ENCODE data around the gene HDGFL1. TPM values are rescaled to one million over a fixed set of nuclear protein-coding genes. Genes with fewer than 3 reads are reported as not detected.
A peak's percentile ranks its signal among the peaks of the same experiment; 100 is the strongest.

HDGFL1 gene
- total and polyA plus RNA-seq, 4 donors = not detected

- ATAC-seq (ENCODE audit: insufficient read depth, low FRiP score) = no peak
- peak; percentile 50 to 85 (median 74) for DNase-seq
Measured at GRCh38 chr6:22613695-22614094, 44.3 kb downstream of the HDGFL1 start.

GRCh38 chr6:22614547-22614946 lies 45.2 kb downstream of the HDGFL1 start:
- Histone ChIP-seq H3K4me1 (ENCODE audit: control insufficient read depth in 5 of 5, insufficient read depth in 5 of 5, low read length in 5 of 5) (peaks cover 0 to 18% (median 9%) of the 10 kb centered on the region in 5 donors), H3K27me3 (ENCODE audit: control insufficient read depth in 3 of 3, insufficient read depth in 3 of 3, low read length in 2 of 3) (no peaks in the 10 kb centered on the region), H3K9me3 (ENCODE audit: control insufficient read depth in 4 of 4, insufficient read depth in 3 of 4, low read length in 3 of 4) (peaks cover 0 to 3% (median 1%) of the 10 kb centered on the region in 4 donors), H3K36me3 (ENCODE audit: control insufficient read depth in 4 of 4, insufficient read depth in 4 of 4, low read length in 4 of 4) (no peaks in the 10 kb centered on the region), H3K27ac (ENCODE audit: low read depth in 1 of 2, low read length in 1 of 2) (no peak overlapping the region), H3K9ac (ENCODE audit: insufficient read depth in 1 of 2, low read length in 2 of 2) (no peak overlapping the region), H3K4me3 (no peak overlapping the region)
- TF ChIP-seq CTCF (IDR thresholded peaks at IDR 0.05; ENCODE audit: control extremely low read depth, extremely low read depth) = no peak
- WGBS, 2 donors = 58 to 78% methylated on average over 3 of the region's 3 CpGs
- no peak for DNase-seq
- no peak for ATAC-seq (ENCODE audit: insufficient read depth, low FRiP score)

More at GRCh38 chr6:22613695-22614094, 44.3 kb downstream of the HDGFL1 start:
- peaks cover 0 to 18% (median 9%) of the 10 kb centered on the region in 5 donors for H3K4me1 ChIP-seq (ENCODE audit: control insufficient read depth in 5 of 5, insufficient read depth in 5 of 5, low read length in 5 of 5)
- no peaks in the 10 kb centered on the region for H3K36me3 ChIP-seq (ENCODE audit: control insufficient read depth in 4 of 4, insufficient read depth in 4 of 4, low read length in 4 of 4)
- H3K4me3 ChIP-seq = no peak overlapping the region
- peaks cover 0 to 3% (median 1%) of the 10 kb centered on the region in 4 donors for H3K9me3 ChIP-seq (ENCODE audit: control insufficient read depth in 4 of 4, insufficient read depth in 3 of 4, low read length in 3 of 4)
- H3K9ac ChIP-seq (ENCODE audit: insufficient read depth in 1 of 2, low read length in 2 of 2) = no peak overlapping the region
- WGBS, 2 donors = 52 to 64% methylated on average over 3 of the region's 3 CpGs
- no peak overlapping the region for H3K27ac ChIP-seq (ENCODE audit: low read depth in 1 of 2, low read length in 1 of 2)
- no peak for TF ChIP-seq CTCF (IDR thresholded peaks at IDR 0.05; ENCODE audit: control extremely low read depth, extremely low read depth)
- no peaks in the 10 kb centered on the region for H3K27me3 ChIP-seq (ENCODE audit: control insufficient read depth in 3 of 3, insufficient read depth in 3 of 3, low read length in 2 of 3)

GRCh38 chr6:22621028-22621427 lies 51.7 kb downstream of the HDGFL1 start:
- no peak overlapping the region for H3K9ac ChIP-seq (ENCODE audit: insufficient read depth in 1 of 2, low read length in 2 of 2)
- H3K9me3 ChIP-seq (ENCODE audit: control insufficient read depth in 4 of 4, insufficient read depth in 3 of 4, low read length in 3 of 4) = peaks cover 0 to 3% (median 1%) of the 10 kb centered on the region in 4 donors
- no peak for ATAC-seq (ENCODE audit: insufficient read depth, low FRiP score)
- H3K27me3 ChIP-seq (ENCODE audit: control insufficient read depth in 3 of 3, insufficient read depth in 3 of 3, low read length in 2 of 3) = no peaks in the 10 kb centered on the region
- no peak for TF ChIP-seq CTCF (IDR thresholded peaks at IDR 0.05; ENCODE audit: control extremely low read depth, extremely low read depth)
- no peak overlapping the region for H3K27ac ChIP-seq (ENCODE audit: low read depth in 1 of 2, low read length in 1 of 2)
- DNase-seq = no peak
- peaks cover 0 to 8% (median 0%) of the 10 kb centered on the region in 5 donors for H3K4me1 ChIP-seq (ENCODE audit: control insufficient read depth in 5 of 5, insufficient read depth in 5 of 5, low read length in 5 of 5)
- WGBS, 2 donors = 72 to 87% methylated on average over 4 of the region's 4 CpGs
- no peaks in the 10 kb centered on the region for H3K36me3 ChIP-seq (ENCODE audit: control insufficient read depth in 4 of 4, insufficient read depth in 4 of 4, low read length in 4 of 4)
- no peak overlapping the region for H3K4me3 ChIP-seq

Data from lung (tissue), 12 donors.